Heart right ventricle (tissue), 16 donors: Measurements from ENCODE around the gene TNNI2. TPM values are rescaled to one million over a fixed set of nuclear protein-coding genes. Genes with fewer than 3 reads are reported as not detected.

ENCODE experiments used
- ATAC-seq, 8 donors: fragments of 200-7000 bp; cut with Tn5 transposase; one replicate each; pipeline ENCODE4 v1.9.1; 2020; ENCODE audit warnings: mild to moderate bottlenecking in 8 of 8, moderate library complexity in 8 of 8, moderate number of reproducible peaks in 1 of 8
- DNase-seq, 2 donors: peaks; one replicate each; pipeline ENCODE4 v3.0.0-alpha.2; 2020
- H3K27ac ChIP-seq, 10 donors: fragments of 200-600 bp; sonication (generic) in 2 of 10; one replicate each; pipeline versions ENCODE4 v1.5.0 to v1.8.0; 2020 to 2022; ENCODE audit warnings: mild to moderate bottlenecking in 3 of 10
- H3K27me3 ChIP-seq, 7 donors: fragments of 200-600 bp; one replicate each; pipeline ENCODE4 v1.8.0; 2021 to 2022; ENCODE audit warnings: mild to moderate bottlenecking in 2 of 7
- H3K36me3 ChIP-seq, 9 donors: fragments of 200-600 bp; sonication (generic) in 1 of 9; one replicate each; pipeline versions ENCODE4 v1.5.0 to v1.8.0; 2020 to 2022; ENCODE audit warnings: mild to moderate bottlenecking in 2 of 9
- H3K4me1 ChIP-seq, 9 donors: fragments of 200-600 bp; sonication (generic) in 1 of 9; one replicate each; pipeline versions ENCODE4 v1.5.0 to v1.8.0; 2020 to 2022; ENCODE audit warnings: mild to moderate bottlenecking in 4 of 9
- H3K4me3 ChIP-seq, 10 donors: fragments of 200-600 bp; sonication (generic) in 2 of 10; one replicate each; pipeline versions ENCODE4 v1.5.0 to v1.8.0; 2020 to 2022; ENCODE audit warnings: mild to moderate bottlenecking in 7 of 10, moderate library complexity in 2 of 10
- H3K9me3 ChIP-seq, 11 donors: fragments of 200-600 bp in 10 of 11; sonication (generic) in 2 of 11; one replicate each; pipeline versions ENCODE4 v1.5.0 to v1.8.0; 2013 to 2022; ENCODE audit warnings: mild to moderate bottlenecking in 2 of 11, control low read depth in 1 of 11, moderate library complexity in 1 of 11
- CTCF ChIP-seq, 9 donors: fragments of 200-600 bp; sonication (generic) in 2 of 9; IDR thresholded peaks; one replicate each; pipeline versions ENCODE4 v1.5.0 to v1.8.0; 2021 to 2022; ENCODE audit warnings: antibody characterized with exemption in 9 of 9, mild to moderate bottlenecking in 5 of 9, moderate library complexity in 1 of 9
- WGBS, 2 donors: extraction: QIAGEN DNeasy Blood & Tissue Kit; methylation state at CpG; one replicate each; pipeline ENCODE4 v1.1.7; 2013; ENCODE audit warnings: inconsistent platforms in 1 of 2; 5-methylcytosine and 5-hydroxymethylcytosine counted together
- intact Hi-C, 10 donors: fragments of 100-400 bp; cut with DNase I; formaldehyde crosslinking; loops; one replicate each; pipeline versions ENCODE4 v1.11.1 to v1.14.2; 2022
- polyA plus RNA-seq, 2 donors: library from polyadenylated mRNA; stranded (reverse); fragments of 200-250 nt; gene quantifications; one replicate each; pipeline ENCODE4 v1.2.3, GENCODE V29; 2013
- total RNA-seq, 10 donors: library from RNA; stranded (reverse); fragmentation: NEBNext Ultra II Directional in 3 of 10; extraction: Animal tissue kit (Norgen Biotek cat#: 25700) in 3 of 10; gene quantifications; one replicate each; pipeline versions ENCODE4 v1.2.1 to v1.2.4, GENCODE V29; 2021 to 2023
- donor health status: Arrhythmogenic right ventricular cardiomyopathy.
- donor health status: ischemic (EF 13 %, LVEDD 7.1; RV severe dilation, severe dysfunction).
- donor health status: healthy with polysubstance abuse.
- donor health status: DM: no; HTN: yes; CAD: no.
- donor health status: DM: no; HTN: no; CAD: no.
- donor health status: ischemic (EF 25% LVEDD 6.9; RV normal size, moderate dysfunction).
- donor health status: ischemic (EF 25% LVEDD 5.7; RV mildly dilated, moderate dysfunction).
- donor health status: healthy.
- donor health status: DM: yes; HTN: yes; CAD: no.
- donor health status: Ischemic cardiomyopathy.
- donor health status: ischemic (EF 35%, LVEDD 5.7; RV mildly dilated, moderate dysfunction).
- donor health status: nonischemic (EF 11% LVEDD 7.7; RV severe dilation, severe dysfunction).
- donor health status: DM: yes; HTN: yes; CAD: no.
- donor health status: PGD.
- donor health status: ischemic (EF 29% LVEDD 5.4; RV normal size, mild dysfunction).
- donor health status: nonischemic (EF 23%, LVEDD 6.1; RV moderate dilation, normal function).

Gene TNNI2
- total and polyA plus RNA-seq, 12 donors: 0.36 to 1.2 (median 0.55) TPM; not detected in 7

GRCh38 chr11:1842149-1843097 lies 3.6 kb downstream of the TNNI2 start:
- peaks cover 11 to 68% (median 42%) of the 10 kb centered on the region in 9 donors for H3K4me1 ChIP-seq
- TF ChIP-seq CTCF (IDR thresholded peaks at IDR 0.05): no peak
- no peaks in the 10 kb centered on the region for H3K36me3 ChIP-seq
- WGBS, 2 donors: 58 to 72% methylated on average over 29 of the region's 29 CpGs
- H3K9me3 ChIP-seq: no peaks in the 10 kb centered on the region
- DNase-seq: peak; percentile 55 to 73
- intact Hi-C loops: loop anchor here in 4 of 10 donors (2.0 to 5.0 kb wide), 4 partner anchors 20 to 1470 kb away; no protein-coding TSS in a partner anchor
- peak in 7 of 8 donors; percentile 41 to 89 (median 78) for ATAC-seq
- peak overlapping the region in 9 of 10 donors; percentile 1 to 80 (median 58) for H3K27ac ChIP-seq
- no peaks in the 10 kb centered on the region for H3K27me3 ChIP-seq
- H3K4me3 ChIP-seq: no peak overlapping the region

GRCh38 chr11:1843098-1843473 lies 4.3 kb downstream of the TNNI2 start:
- TF ChIP-seq CTCF (IDR thresholded peaks at IDR 0.05): no peak
- Histone ChIP-seq H3K9me3 (no peaks in the 10 kb centered on the region), H3K27me3 (no peaks in the 10 kb centered on the region), H3K36me3 (no peaks in the 10 kb centered on the region), H3K4me3 (no peak overlapping the region), H3K4me1 (peaks cover 5 to 68% (median 36%) of the 10 kb centered on the region in 9 donors), H3K27ac (peak overlapping the region in 9 of 10 donors; percentile 1 to 80 (median 58))
- peak in 2 of 8 donors; percentile 1 to 12 for ATAC-seq
- DNase-seq: peak in 1 of 2 donors; percentile 15
- intact Hi-C loops: loop anchor here in 4 of 10 donors (2.0 to 5.0 kb wide), 4 partner anchors 20 to 1471 kb away; no protein-coding TSS in a partner anchor
- WGBS, 2 donors: 81% methylated on average over 11 of the region's 11 CpGs

GRCh38 chr11:1843796-1844195 lies 5.0 kb downstream of the TNNI2 start:
- Histone ChIP-seq H3K27me3 (no peaks in the 10 kb centered on the region), H3K36me3 (no peaks in the 10 kb centered on the region), H3K27ac (peak overlapping the region in 5 of 10 donors; percentile 4 to 81 (median 43)), H3K4me3 (no peak overlapping the region), H3K9me3 (no peaks in the 10 kb centered on the region), H3K4me1 (peaks cover 5 to 67% (median 31%) of the 10 kb centered on the region in 9 donors)
- TF ChIP-seq CTCF (IDR thresholded peaks at IDR 0.05): no peak
- DNase-seq (no peak), ATAC-seq (no peak)
- intact Hi-C loops: loop anchor here in 4 of 10 donors (2.0 to 5.0 kb wide), 4 partner anchors 19 to 1471 kb away; no protein-coding TSS in a partner anchor
- 87 to 93% methylated on average over 8 of the region's 8 CpGs for WGBS, 2 donors
